HFFc6 (cell line): ENCODE measurements around the gene DDAH1. TPM values are rescaled to one million over a fixed set of nuclear protein-coding genes. Genes with fewer than 3 reads are reported as not detected.
"Not testable (repeated sequence)": the region's sequence is repeated elsewhere in the genome, so short reads cannot be mapped to it uniquely, and the experiment has no call there.

Experiments
- DNase-seq: peaks from one replicate; pipeline ENCODE4 v3.0.0-alpha.2; 2018
- H3K27ac Mint-ChIP-seq: 2 replicates; pipeline ENCODE4 v1.8.0; 2020; ENCODE audit warnings: mild to moderate bottlenecking, mixed read lengths
- H3K27me3 Mint-ChIP-seq: 2 replicates; pipeline ENCODE4 v1.8.0; 2021; ENCODE audit warnings: mild to moderate bottlenecking, moderate library complexity, mixed read lengths; ENCODE audit not compliant: insufficient read depth
- H3K36me3 Mint-ChIP-seq: 2 replicates; pipeline ENCODE4 v1.8.0; 2021; ENCODE audit warnings: low read depth, mixed read lengths
- H3K4me1 Mint-ChIP-seq: 2 replicates; pipeline ENCODE4 v1.8.0; 2020; ENCODE audit warnings: low read depth, mixed read lengths
- H3K4me3 Mint-ChIP-seq: 2 replicates; pipeline ENCODE4 v1.8.0; 2020; ENCODE audit warnings: mild to moderate bottlenecking, moderate library complexity, mixed read lengths
- H3K9me3 Mint-ChIP-seq: 2 replicates; pipeline ENCODE4 v1.8.0; 2020; ENCODE audit warnings: mild to moderate bottlenecking, mixed read lengths
- long read RNA-seq: library from polyadenylated mRNA; unstranded; transcript quantifications from one replicate; pipeline ENCODE4 v2.0.0, GENCODE V29; 2019
- total RNA-seq, 6 experiments: library from RNA; stranded (reverse); fragmentation: NEBNext Ultra II Directional; extraction: Animal tissue kit (Norgen Biotek cat#: 25700); gene quantifications; 2 replicates in 1 of 6; 3 replicates in 5 of 6; pipeline ENCODE4 v1.2.3, GENCODE V29; 2021
- TF ChIP-seq, protein P1 (sequence below): fragments of 200-600 bp; sonication (generic); IDR thresholded peaks from 2 replicates; pipeline ENCODE4 v1.5.0; 2021; ENCODE audit warnings: antibody characterized with exemption, mild to moderate bottlenecking

DDAH1 gene
- total RNA-seq: 100 to 1,000 TPM; 235 to 320 (median 277) TPM
- long read RNA-seq, transcript DDAH1-201 (6 exons, 3,920 nt): minor isoform, 11 of 393 reads
- long read RNA-seq, transcript DDAH1-204 (7 exons, 3,909 nt): major isoform, 75 of 393 reads
- long read RNA-seq, partial matches to known transcripts: 33 of 393 reads
- long read RNA-seq, other reads (novel, unspliced or antisense): 274 of 393 reads

DNA sequence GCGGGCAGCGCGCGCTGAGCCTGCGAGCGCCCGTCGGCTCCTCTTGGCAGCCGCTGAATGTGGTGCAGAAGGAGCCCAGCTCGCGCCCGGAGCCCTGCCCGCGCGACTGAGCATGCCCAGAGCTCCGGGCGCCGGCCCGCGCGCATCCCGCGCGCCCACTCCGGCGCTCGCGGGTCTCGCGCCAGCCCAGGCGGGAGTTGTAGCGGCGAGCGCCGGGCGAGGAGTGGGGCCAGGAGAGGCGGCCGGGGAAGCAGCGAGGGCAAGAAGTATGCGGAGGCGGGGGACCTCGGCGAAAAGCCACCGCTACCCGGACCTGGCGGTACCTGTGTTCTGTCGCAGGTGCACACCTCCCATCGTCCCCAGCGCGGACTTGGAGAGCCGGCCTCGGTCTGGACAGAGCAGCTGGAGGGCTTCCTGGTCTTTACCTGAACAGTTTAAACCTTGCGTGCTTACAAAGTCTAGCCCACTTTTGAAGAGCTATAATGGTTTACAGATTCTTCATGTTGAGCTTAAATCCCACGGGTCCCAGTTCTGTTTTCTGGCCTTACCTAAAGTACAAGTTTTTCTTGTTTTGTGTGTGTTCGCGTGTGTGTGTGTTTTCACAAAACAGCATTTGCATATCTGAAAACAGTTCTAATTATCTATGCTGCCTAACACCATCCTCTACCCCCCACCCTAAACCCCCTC, at the start of gene DDAH1:
Gene DDAH1, minus strand, starts transcription at position 61 of the 687 bp plus-strand sequence. CDS start 114 bp downstream, outside the sequence.
- H3K9me3 Mint-ChIP-seq: peaks cover 11% of the 10 kb centered on the region; the same call in 1 of the 2 replicates
- H3K4me1 Mint-ChIP-seq: peaks cover 82% of the 10 kb centered on the region
- peak within 1 kb of the TSS; percentile 86 for H3K27ac Mint-ChIP-seq
- H3K27me3 Mint-ChIP-seq: peaks cover 44% of the 10 kb centered on the region
- peak; percentile 46 for DNase-seq
- TF ChIP-seq, protein P1, sequence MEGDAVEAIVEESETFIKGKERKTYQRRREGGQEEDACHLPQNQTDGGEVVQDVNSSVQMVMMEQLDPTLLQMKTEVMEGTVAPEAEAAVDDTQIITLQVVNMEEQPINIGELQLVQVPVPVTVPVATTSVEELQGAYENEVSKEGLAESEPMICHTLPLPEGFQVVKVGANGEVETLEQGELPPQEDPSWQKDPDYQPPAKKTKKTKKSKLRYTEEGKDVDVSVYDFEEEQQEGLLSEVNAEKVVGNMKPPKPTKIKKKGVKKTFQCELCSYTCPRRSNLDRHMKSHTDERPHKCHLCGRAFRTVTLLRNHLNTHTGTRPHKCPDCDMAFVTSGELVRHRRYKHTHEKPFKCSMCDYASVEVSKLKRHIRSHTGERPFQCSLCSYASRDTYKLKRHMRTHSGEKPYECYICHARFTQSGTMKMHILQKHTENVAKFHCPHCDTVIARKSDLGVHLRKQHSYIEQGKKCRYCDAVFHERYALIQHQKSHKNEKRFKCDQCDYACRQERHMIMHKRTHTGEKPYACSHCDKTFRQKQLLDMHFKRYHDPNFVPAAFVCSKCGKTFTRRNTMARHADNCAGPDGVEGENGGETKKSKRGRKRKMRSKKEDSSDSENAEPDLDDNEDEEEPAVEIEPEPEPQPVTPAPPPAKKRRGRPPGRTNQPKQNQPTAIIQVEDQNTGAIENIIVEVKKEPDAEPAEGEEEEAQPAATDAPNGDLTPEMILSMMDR: no peak
- H3K4me3 Mint-ChIP-seq: peak within 1 kb of the TSS; percentile 90
- H3K36me3 Mint-ChIP-seq: peaks cover 40% of the 10 kb centered on the region

DNA sequence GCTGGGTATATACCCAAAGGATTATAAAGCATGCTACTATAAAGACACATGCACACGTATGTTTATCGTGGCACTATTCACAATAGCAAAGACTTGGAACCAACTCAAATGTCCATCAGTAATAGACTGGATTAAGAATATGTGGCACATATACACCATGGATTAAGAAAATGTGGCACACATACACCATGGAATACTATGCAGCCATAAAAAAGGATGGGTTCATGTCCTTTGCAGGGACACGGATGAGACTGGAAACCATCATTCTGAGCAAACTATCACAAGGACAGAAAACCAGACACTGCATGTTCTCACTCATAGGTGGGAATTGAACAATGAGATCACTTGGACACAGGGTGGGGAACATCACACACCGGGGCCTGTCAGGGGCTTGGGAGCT, 49.0 kb upstream of the DDAH1 start:
- H3K9me3 Mint-ChIP-seq: peaks cover 16% of the 10 kb centered on the region
- H3K4me1 Mint-ChIP-seq: peaks cover 59% of the 10 kb centered on the region
- H3K27ac Mint-ChIP-seq: peak overlapping the region; percentile 11; the same call in 1 of the 2 replicates
- not testable (repeated sequence) for H3K4me3 Mint-ChIP-seq, DNase-seq
- H3K27me3 Mint-ChIP-seq: peaks cover 10% of the 10 kb centered on the region
- H3K36me3 Mint-ChIP-seq: peaks cover 45% of the 10 kb centered on the region

DNA sequence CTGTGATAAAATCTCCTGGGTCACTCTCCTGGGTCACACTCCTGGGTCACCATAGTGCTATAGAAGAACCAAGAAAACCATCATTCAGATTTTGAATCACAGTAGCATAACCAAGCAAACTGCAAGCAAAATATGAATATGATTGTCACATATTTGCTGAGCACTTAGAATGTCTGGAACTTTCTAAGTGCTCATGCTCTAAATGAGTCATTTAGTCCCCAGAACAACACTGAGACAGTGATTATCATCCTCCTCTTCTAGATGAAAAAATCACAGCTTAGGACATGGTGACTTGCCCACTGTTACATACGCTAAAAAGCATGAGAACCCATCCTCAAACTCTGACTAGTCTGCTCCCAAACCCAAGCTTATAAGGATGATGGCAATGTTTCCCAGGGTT, 39.5 kb upstream of the DDAH1 start:
- peaks cover 79% of the 10 kb centered on the region for H3K4me1 Mint-ChIP-seq
- H3K9me3 Mint-ChIP-seq: no peaks in the 10 kb centered on the region; the same call in 1 of the 2 replicates
- TF ChIP-seq, protein P1: no peak
- DNase-seq: peak; percentile 39
- H3K27me3 Mint-ChIP-seq: peaks cover 2% of the 10 kb centered on the region
- H3K27ac Mint-ChIP-seq: peak overlapping the region; percentile 59
- H3K36me3 Mint-ChIP-seq: peaks cover 67% of the 10 kb centered on the region
- no peak overlapping the region for H3K4me3 Mint-ChIP-seq

DNA sequence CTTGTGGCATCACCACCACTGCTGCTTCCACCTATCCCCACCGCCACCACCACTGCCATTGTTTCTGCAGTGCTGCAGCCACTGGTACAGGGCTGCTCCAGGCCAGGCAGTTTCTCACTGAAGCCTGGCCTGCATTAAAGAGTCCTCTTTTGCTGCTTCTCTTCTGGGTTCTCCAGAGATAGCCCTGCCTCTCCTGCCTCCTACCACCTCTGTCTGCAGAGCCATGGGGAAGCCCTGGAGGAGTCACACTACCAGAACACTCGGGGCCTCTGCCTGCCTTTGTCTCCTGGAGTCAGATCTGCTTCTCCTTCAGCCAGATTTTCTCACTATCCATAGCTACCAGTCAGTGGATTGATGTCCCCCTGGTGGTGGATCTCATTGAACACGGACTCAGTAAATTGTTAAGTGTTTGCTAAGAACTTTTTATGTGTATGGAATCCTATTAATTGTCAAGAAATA, 37.7 kb upstream of the DDAH1 start:
- DNase-seq: peak; percentile 48
- TF ChIP-seq, protein P1: peak; percentile 80
- H3K4me1 Mint-ChIP-seq: peaks cover 86% of the 10 kb centered on the region
- peaks cover 8% of the 10 kb centered on the region for H3K27me3 Mint-ChIP-seq
- H3K9me3 Mint-ChIP-seq: no peaks in the 10 kb centered on the region; the same call in 1 of the 2 replicates
- H3K27ac Mint-ChIP-seq: peak overlapping the region; percentile 78
- H3K4me3 Mint-ChIP-seq: peak overlapping the region; percentile 38
- peaks cover 68% of the 10 kb centered on the region for H3K36me3 Mint-ChIP-seq

DNA sequence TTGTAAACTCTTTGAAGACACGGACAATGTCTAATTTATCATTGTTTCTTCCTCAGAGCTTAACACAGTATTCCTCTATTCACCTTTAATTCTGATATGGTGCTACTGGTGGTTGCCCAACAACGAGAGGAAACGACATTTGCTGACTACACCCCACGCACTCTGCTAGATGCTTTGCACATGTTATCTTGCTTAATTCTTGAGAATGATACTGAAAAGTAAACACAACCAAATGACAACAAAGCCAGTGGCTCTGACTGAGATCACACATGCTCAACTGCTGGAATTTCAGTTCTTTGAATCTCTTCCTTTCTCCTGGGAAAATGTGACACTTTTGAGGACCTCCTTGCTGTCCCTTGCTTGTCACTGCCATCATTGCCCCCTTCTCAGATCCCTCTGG, 37.2 kb upstream of the DDAH1 start:
- Mint-ChIP-seq H3K4me3 (peak overlapping the region; percentile 38), H3K36me3 (peaks cover 68% of the 10 kb centered on the region), H3K27ac (peak overlapping the region; percentile 78), H3K9me3 (no peaks in the 10 kb centered on the region; the same call in 1 of the 2 replicates), H3K4me1 (peaks cover 91% of the 10 kb centered on the region), H3K27me3 (peaks cover 8% of the 10 kb centered on the region)
- DNase-seq: no peak
- TF ChIP-seq, protein P1: no peak
